Calu3 (cell line): ENCODE results near the gene SLC24A3. TPM values are rescaled to one million over a fixed set of nuclear protein-coding genes. Genes with fewer than 3 reads are reported as not detected.

Source experiments
- BruUV-seq: library from RNA; stranded (reverse); fragments of 400-500 nt; replicated peaks from 2 replicates; lab custom pipeline; 2021; lab: Mats Ljungman, UMichigan
- CTCF ChIA-PET: fragments of 300-600 bp; sonication (Branson Sonifier 250); formaldehyde crosslinking; loops from one replicate; lab custom pipeline; 2022; ENCODE audit warnings: antibody characterized with exemption; lab: Charles Lee
- DNase-seq: peaks from one replicate; pipeline ENCODE4 v3.0.0; 2022
- H3K27ac Mint-ChIP-seq: one replicate; pipeline ENCODE4 v1.8.0; 2022; ENCODE audit warnings: mixed read lengths; ENCODE audit not compliant: unreplicated experiment
- H3K27me3 Mint-ChIP-seq: one replicate; pipeline ENCODE4 v1.8.0; 2022; ENCODE audit warnings: mixed read lengths; ENCODE audit not compliant: unreplicated experiment
- H3K36me3 Mint-ChIP-seq: one replicate; pipeline ENCODE4 v1.8.0; 2022; ENCODE audit warnings: mild to moderate bottlenecking, moderate library complexity, mixed read lengths; ENCODE audit not compliant: insufficient read depth, unreplicated experiment
- H3K4me1 Mint-ChIP-seq: one replicate; pipeline ENCODE4 v1.8.0; 2022; ENCODE audit warnings: mild to moderate bottlenecking, low read depth, mixed read lengths; ENCODE audit not compliant: unreplicated experiment
- H3K4me3 Mint-ChIP-seq: one replicate; pipeline ENCODE4 v1.8.0; 2022; ENCODE audit warnings: mild to moderate bottlenecking, low read depth, moderate library complexity, mixed read lengths; ENCODE audit not compliant: unreplicated experiment
- H3K9me3 Mint-ChIP-seq: one replicate; pipeline ENCODE4 v1.8.0; 2022; ENCODE audit warnings: low read depth, mixed read lengths; ENCODE audit not compliant: unreplicated experiment
- CTCF ChIP-seq: fragments of 200-600 bp; IDR thresholded peaks from one replicate; pipeline ENCODE4 v1.8.0; 2022; ENCODE audit warnings: antibody characterized with exemption; ENCODE audit not compliant: unreplicated experiment
- intact Hi-C: fragments of 100-400 bp; cut with micrococcal nuclease; formaldehyde crosslinking; loops from one replicate; pipeline ENCODE4 v1.10.0; 2022; ENCODE audit not compliant: unreplicated experiment
- total RNA-seq: library from RNA; stranded (reverse); gene quantifications from 2 replicates; pipeline ENCODE4 v1.2.3, GENCODE V29; 2022

SLC24A3 gene
- total RNA-seq, 1 experiment from 2014 or later, result not detected

GRCh38 chr20:19375395-19375794 is 163.0 kb downstream of the SLC24A3 start:
- BruUV-seq, result no TSS peak
- CTCF ChIA-PET, result no interaction called here
- peaks cover 11% of the 10 kb centered on the region for H3K27me3 Mint-ChIP-seq
- TF ChIP-seq CTCF, result no peak
- no peaks in the 10 kb centered on the region for H3K36me3 Mint-ChIP-seq
- no peaks in the 10 kb centered on the region for H3K9me3 Mint-ChIP-seq
- intact Hi-C loops, result no loop called here
- no peaks in the 10 kb centered on the region for H3K4me1 Mint-ChIP-seq
- H3K27ac Mint-ChIP-seq, result no peak overlapping the region
- H3K4me3 Mint-ChIP-seq, result no peak overlapping the region
- DNase-seq, result no peak

- CTCF ChIA-PET, result no interaction called here
- Mint-ChIP-seq H3K4me3 (no peak overlapping the region), H3K4me1 (no peaks in the 10 kb centered on the region), H3K36me3 (no peaks in the 10 kb centered on the region), H3K27me3 (peaks cover 11% of the 10 kb centered on the region), H3K27ac (no peak overlapping the region), H3K9me3 (no peaks in the 10 kb centered on the region)
- intact Hi-C loops, result no loop called here
- BruUV-seq, result no TSS peak
- no peak for DNase-seq
- no peak for TF ChIP-seq CTCF
These were observed 163.4 kb downstream of the SLC24A3 start for GRCh38 chr20:19375801-19376200.

DNA sequence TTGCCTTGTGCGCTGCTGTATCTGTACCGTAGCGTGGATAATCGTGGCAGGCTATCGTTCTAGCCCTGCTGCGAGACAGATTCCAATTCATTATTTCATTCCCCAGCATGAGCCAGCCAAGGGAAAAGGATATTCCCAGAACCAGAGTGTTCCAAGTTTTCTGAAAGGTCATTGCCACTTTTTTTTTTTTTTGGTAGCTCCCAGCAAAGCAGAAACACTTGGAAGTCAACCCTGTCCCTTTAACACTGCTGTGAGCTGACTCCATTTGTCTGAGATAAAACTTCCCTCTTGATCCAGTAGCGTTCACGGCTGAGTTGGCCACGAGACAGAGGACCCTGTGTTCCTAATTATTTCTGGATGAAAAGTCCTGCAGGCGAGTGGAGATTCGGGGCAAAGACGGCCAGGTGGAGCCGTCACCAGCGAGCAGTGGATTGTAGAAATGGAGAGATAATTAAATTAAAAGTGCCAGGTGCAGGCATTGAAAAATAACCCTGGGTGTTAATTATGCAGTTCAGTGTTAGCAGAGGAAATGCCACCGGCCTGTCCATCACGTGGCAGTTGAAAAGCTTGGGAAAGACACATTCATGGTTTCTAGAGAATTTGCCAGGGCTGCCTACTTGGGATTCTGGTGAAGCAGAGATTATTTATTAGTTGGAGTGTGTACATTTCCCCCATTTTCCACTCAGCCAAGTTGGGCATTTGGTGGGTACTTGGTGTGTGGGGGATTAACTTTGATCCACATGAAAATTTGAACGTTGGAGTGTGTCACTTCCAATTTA is 164.2 kb downstream of the SLC24A3 start:
- DNase-seq, result no peak
- Mint-ChIP-seq H3K27me3 (peaks cover 11% of the 10 kb centered on the region), H3K36me3 (no peaks in the 10 kb centered on the region), H3K27ac (no peak overlapping the region), H3K4me3 (no peak overlapping the region), H3K4me1 (no peaks in the 10 kb centered on the region), H3K9me3 (no peaks in the 10 kb centered on the region)
- TF ChIP-seq CTCF, result no peak
- intact Hi-C loops, result no loop called here
- BruUV-seq, result no TSS peak
- CTCF ChIA-PET, result no interaction called here

DNA sequence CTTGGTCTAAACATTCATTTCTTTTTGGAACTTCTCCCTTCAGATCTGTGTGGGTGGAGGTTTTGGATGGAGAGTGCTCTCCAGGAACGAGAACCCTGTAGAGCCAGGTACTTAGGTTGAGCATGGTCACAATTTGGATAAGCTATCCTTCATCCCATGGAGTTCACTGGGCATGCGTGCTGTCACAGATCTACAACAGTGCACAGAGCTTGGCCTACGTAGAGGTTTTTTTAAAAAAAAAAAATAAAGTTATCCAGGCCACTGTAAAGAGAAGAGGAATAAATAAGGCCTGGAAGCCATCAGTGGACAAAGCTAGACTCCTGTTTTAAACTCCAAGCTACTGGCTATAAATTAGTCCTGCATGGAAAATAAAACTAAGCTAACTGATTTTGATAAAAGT is 165.6 kb downstream of the SLC24A3 start:
- H3K27ac Mint-ChIP-seq, result no peak overlapping the region
- H3K27me3 Mint-ChIP-seq, result peaks cover 11% of the 10 kb centered on the region
- H3K9me3 Mint-ChIP-seq, result no peaks in the 10 kb centered on the region
- no peaks in the 10 kb centered on the region for H3K4me1 Mint-ChIP-seq
- H3K36me3 Mint-ChIP-seq, result no peaks in the 10 kb centered on the region
- BruUV-seq, result no TSS peak
- intact Hi-C loops, result no loop called here
- TF ChIP-seq CTCF, result no peak
- CTCF ChIA-PET, result no interaction called here
- DNase-seq, result no peak
- no peak overlapping the region for H3K4me3 Mint-ChIP-seq
